ENCODE data around the gene PSMB7. TPM values are rescaled to one million over a fixed set of nuclear protein-coding genes. Genes with fewer than 3 reads are reported as not detected.

Gene PSMB7
- total and polyA plus RNA-seq, 12 donors, result 148 to 308 (median 163) TPM

- Histone ChIP-seq H3K36me3 (peaks cover 0 to 36% (median 0%) of the 10 kb centered on the region in 9 donors), H3K27me3 (no peaks in the 10 kb centered on the region), H3K9me3 (peaks cover 0 to 8% (median 0%) of the 10 kb centered on the region in 11 donors), H3K4me3 (no peak overlapping the region), H3K4me1 (peaks cover 0 to 54% (median 39%) of the 10 kb centered on the region in 9 donors), H3K27ac (no peak overlapping the region)
- WGBS, 2 donors, result 95 to 96% methylated on average over 9 of the region's 9 CpGs
- TF ChIP-seq CTCF (IDR thresholded peaks at IDR 0.05), result no peak
- intact Hi-C loops (cut with DNase I), result no loop called here
- DNase-seq (no peak), ATAC-seq (no peak)
Observed at GRCh38 chr9:124375726-124376125, 39.5 kb downstream of the PSMB7 start.

GRCh38 chr9:124373851-124374250 is 41.4 kb downstream of the PSMB7 start:
- H3K4me3 ChIP-seq, result no peak overlapping the region
- DNase-seq (no peak), ATAC-seq (no peak)
- intact Hi-C loops (cut with DNase I), result no loop called here
- peaks cover 0 to 67% (median 50%) of the 10 kb centered on the region in 9 donors for H3K4me1 ChIP-seq
- peaks cover 0 to 21% (median 0%) of the 10 kb centered on the region in 9 donors for H3K36me3 ChIP-seq
- H3K27me3 ChIP-seq, result no peaks in the 10 kb centered on the region
- no peak overlapping the region for H3K27ac ChIP-seq
- peaks cover 0 to 8% (median 0%) of the 10 kb centered on the region in 11 donors for H3K9me3 ChIP-seq
- TF ChIP-seq CTCF (IDR thresholded peaks at IDR 0.05), result no peak
- WGBS, 2 donors, result 96 to 100% methylated on average over 1 of the region's 1 CpG

GRCh38 chr9:124373386-124373785 is 41.9 kb downstream of the PSMB7 start:
- H3K27me3 ChIP-seq, result no peaks in the 10 kb centered on the region
- peaks cover 0 to 21% (median 0%) of the 10 kb centered on the region in 9 donors for H3K36me3 ChIP-seq
- 88 to 92% methylated on average over 4 of the region's 4 CpGs for WGBS, 2 donors
- intact Hi-C loops (cut with DNase I), result no loop called here
- peaks cover 0 to 8% (median 0%) of the 10 kb centered on the region in 11 donors for H3K9me3 ChIP-seq
- TF ChIP-seq CTCF (IDR thresholded peaks at IDR 0.05), result no peak
- no peak overlapping the region for H3K27ac ChIP-seq
- peaks cover 0 to 67% (median 48%) of the 10 kb centered on the region in 9 donors for H3K4me1 ChIP-seq
- DNase-seq, result no peak
- no peak for ATAC-seq
- H3K4me3 ChIP-seq, result no peak overlapping the region

GRCh38 chr9:124372038-124372437 is 43.2 kb downstream of the PSMB7 start:
- Histone ChIP-seq H3K36me3 (peaks cover 0 to 21% (median 0%) of the 10 kb centered on the region in 9 donors), H3K27ac (no peak overlapping the region), H3K27me3 (no peaks in the 10 kb centered on the region), H3K4me3 (no peak overlapping the region), H3K4me1 (peaks cover 0 to 56% (median 35%) of the 10 kb centered on the region in 9 donors), H3K9me3 (peaks cover 0 to 8% (median 0%) of the 10 kb centered on the region in 11 donors)
- DNase-seq (no peak), ATAC-seq (peak in 1 of 8 donors; percentile 46)
- TF ChIP-seq CTCF (IDR thresholded peaks at IDR 0.05), result no peak
- intact Hi-C loops (cut with DNase I), result no loop called here
